ENCODE results near the gene CCDC107.

CCDC107 gene

GRCh38 chr9:35690614-35691333 lies 32.7 kb downstream of the CCDC107 start (continued):
- TF ChIP-seq KLF8 (tag by site-specific recombination; IDR thresholded peaks at IDR 0.05) (peak; percentile 32; the same call in 1 of the 2 replicates), ZNF140 (tag by site-specific recombination; IDR thresholded peaks at IDR 0.05) (no peak), EGR2 (tag by site-specific recombination; IDR thresholded peaks at IDR 0.05; ENCODE audit: low read depth) (peak; percentile 71), ZFHX2 (tag by site-specific recombination; conservative IDR thresholded peaks at IDR 0.05) (peak; percentile 60), ZNF561 (tag by site-specific recombination; IDR thresholded peaks at IDR 0.05; ENCODE audit: borderline replicate concordance) (no peak), SP3 (tag by site-specific recombination; IDR thresholded peaks at IDR 0.05) (peak; percentile 59), ZNF629 (tag by site-specific recombination; IDR thresholded peaks at IDR 0.05) (0 out of 2 replicates have a peak, but pooled peaks have one; percentile 18), ZNF341 (tag by site-specific recombination; IDR thresholded peaks at IDR 0.05; ENCODE audit: low read depth) (peak; percentile 39), ZBTB26 (tag by site-specific recombination; optimal IDR thresholded peaks at IDR 0.05) (peak; percentile 63), ZNF16 (tag by site-specific recombination; IDR thresholded peaks at IDR 0.05; ENCODE audit: low read depth) (no peak), ZNF701 (tag by site-specific recombination; IDR thresholded peaks at IDR 0.05) (no peak), PRDM10 (tag by site-specific recombination; IDR thresholded peaks at IDR 0.05) (peak; percentile 41; the same call in 1 of the 2 replicates), PATZ1 (tag by site-specific recombination; IDR thresholded peaks at IDR 0.05) (peak; percentile 60; the same call in 1 of the 2 replicates), REST (tag by site-specific recombination; IDR thresholded peaks at IDR 0.05) (no peak), ZNF658 (tag by site-specific recombination; IDR thresholded peaks at IDR 0.05) (no peak), SP2 (tag by site-specific recombination; IDR thresholded peaks at IDR 0.05) (peak; percentile 55)

All from HEK293 (cell line).